ENCODE results near the gene POLRMT.
"Not testable (repeated sequence)": the region's sequence is repeated elsewhere in the genome, so short reads cannot be mapped to it uniquely, and the experiment has no call there.

- not testable (repeated sequence) for TF ChIP-seq POLR2A, CTCF, POLR2AphosphoS5, EP300 (IDR thresholded peaks at IDR 0.05)
Measured at GRCh38 chr19:666985-667573, 33.7 kb upstream of the POLRMT start.
